Ishikawa (cell line): Measurements from ENCODE around the gene EPHA6.

Experiments used
- CREB1 ChIP-seq: IDR thresholded peaks from 2 replicates; pipeline ENCODE4 v1.6.1; 2012; ENCODE audit warnings: low read depth
- EGR1 ChIP-seq: IDR thresholded peaks from 2 replicates; pipeline ENCODE4 v1.6.1; 2012
- EP300 ChIP-seq: IDR thresholded peaks from 2 replicates; pipeline ENCODE4 v1.6.1; 2012; ENCODE audit warnings: borderline replicate concordance
- MAX ChIP-seq: IDR thresholded peaks from 2 replicates; pipeline ENCODE4 v1.6.1; 2012
- RAD21 ChIP-seq: IDR thresholded peaks from 2 replicates; pipeline ENCODE4 v1.6.1; 2012; ENCODE audit warnings: low read depth
- YY1 ChIP-seq: IDR thresholded peaks from 2 replicates; pipeline ENCODE4 v1.6.1; 2012; ENCODE audit warnings: low read depth
- TF ChIP-seq, protein P1 (sequence below): IDR thresholded peaks from 2 replicates; pipeline ENCODE4 v1.6.1; 2012; ENCODE audit warnings: low read depth, mild to moderate bottlenecking

GRCh38 chr3:97552186-97552585 lies 737.8 kb downstream of the EPHA6 start:
- TF ChIP-seq EP300 (no peak), CREB1 (no peak), YY1 (no peak), RAD21 (no peak), MAX (no peak), EGR1 (no peak)
- TF ChIP-seq, protein P1, sequence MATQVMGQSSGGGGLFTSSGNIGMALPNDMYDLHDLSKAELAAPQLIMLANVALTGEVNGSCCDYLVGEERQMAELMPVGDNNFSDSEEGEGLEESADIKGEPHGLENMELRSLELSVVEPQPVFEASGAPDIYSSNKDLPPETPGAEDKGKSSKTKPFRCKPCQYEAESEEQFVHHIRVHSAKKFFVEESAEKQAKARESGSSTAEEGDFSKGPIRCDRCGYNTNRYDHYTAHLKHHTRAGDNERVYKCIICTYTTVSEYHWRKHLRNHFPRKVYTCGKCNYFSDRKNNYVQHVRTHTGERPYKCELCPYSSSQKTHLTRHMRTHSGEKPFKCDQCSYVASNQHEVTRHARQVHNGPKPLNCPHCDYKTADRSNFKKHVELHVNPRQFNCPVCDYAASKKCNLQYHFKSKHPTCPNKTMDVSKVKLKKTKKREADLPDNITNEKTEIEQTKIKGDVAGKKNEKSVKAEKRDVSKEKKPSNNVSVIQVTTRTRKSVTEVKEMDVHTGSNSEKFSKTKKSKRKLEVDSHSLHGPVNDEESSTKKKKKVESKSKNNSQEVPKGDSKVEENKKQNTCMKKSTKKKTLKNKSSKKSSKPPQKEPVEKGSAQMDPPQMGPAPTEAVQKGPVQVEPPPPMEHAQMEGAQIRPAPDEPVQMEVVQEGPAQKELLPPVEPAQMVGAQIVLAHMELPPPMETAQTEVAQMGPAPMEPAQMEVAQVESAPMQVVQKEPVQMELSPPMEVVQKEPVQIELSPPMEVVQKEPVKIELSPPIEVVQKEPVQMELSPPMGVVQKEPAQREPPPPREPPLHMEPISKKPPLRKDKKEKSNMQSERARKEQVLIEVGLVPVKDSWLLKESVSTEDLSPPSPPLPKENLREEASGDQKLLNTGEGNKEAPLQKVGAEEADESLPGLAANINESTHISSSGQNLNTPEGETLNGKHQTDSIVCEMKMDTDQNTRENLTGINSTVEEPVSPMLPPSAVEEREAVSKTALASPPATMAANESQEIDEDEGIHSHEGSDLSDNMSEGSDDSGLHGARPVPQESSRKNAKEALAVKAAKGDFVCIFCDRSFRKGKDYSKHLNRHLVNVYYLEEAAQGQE: no peak
